Measurements from ENCODE around the gene EDC4. TPM values are rescaled to one million over a fixed set of nuclear protein-coding genes. Genes with fewer than 3 reads are reported as not detected.

Gene EDC4
- total RNA-seq, 1 experiment from 2014 or later: 85.3 TPM

GRCh38 chr16:67883146-67883871, 10.5 kb downstream of the EDC4 start:
- TF ChIP-seq TCF7L2 (IDR thresholded peaks at IDR 0.05; ENCODE audit: low read depth, low read length) (no peak), POLR2AphosphoS5 (IDR thresholded peaks at IDR 0.05; ENCODE audit: low read depth, low read length) (no peak), CTCF (IDR thresholded peaks at IDR 0.05) (no peak)
- TF ChIP-seq, protein P1, sequence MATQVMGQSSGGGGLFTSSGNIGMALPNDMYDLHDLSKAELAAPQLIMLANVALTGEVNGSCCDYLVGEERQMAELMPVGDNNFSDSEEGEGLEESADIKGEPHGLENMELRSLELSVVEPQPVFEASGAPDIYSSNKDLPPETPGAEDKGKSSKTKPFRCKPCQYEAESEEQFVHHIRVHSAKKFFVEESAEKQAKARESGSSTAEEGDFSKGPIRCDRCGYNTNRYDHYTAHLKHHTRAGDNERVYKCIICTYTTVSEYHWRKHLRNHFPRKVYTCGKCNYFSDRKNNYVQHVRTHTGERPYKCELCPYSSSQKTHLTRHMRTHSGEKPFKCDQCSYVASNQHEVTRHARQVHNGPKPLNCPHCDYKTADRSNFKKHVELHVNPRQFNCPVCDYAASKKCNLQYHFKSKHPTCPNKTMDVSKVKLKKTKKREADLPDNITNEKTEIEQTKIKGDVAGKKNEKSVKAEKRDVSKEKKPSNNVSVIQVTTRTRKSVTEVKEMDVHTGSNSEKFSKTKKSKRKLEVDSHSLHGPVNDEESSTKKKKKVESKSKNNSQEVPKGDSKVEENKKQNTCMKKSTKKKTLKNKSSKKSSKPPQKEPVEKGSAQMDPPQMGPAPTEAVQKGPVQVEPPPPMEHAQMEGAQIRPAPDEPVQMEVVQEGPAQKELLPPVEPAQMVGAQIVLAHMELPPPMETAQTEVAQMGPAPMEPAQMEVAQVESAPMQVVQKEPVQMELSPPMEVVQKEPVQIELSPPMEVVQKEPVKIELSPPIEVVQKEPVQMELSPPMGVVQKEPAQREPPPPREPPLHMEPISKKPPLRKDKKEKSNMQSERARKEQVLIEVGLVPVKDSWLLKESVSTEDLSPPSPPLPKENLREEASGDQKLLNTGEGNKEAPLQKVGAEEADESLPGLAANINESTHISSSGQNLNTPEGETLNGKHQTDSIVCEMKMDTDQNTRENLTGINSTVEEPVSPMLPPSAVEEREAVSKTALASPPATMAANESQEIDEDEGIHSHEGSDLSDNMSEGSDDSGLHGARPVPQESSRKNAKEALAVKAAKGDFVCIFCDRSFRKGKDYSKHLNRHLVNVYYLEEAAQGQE (IDR thresholded peaks at IDR 0.05; ENCODE audit: insufficient read depth in 1 of 2, low read depth in 2 of 2, low read length in 1 of 2): no peak
- no peak overlapping the region for H3K27ac ChIP-seq (ENCODE audit: low read length)
- POLR2A ChIA-PET: no interaction called here
- no peaks in the 10 kb centered on the region for H3K27me3 ChIP-seq (ENCODE audit: control insufficient read depth, insufficient read depth, low read length)
- H3K4me3 ChIP-seq (ENCODE audit: low read depth in 2 of 2, low read length in 2 of 2): no peak overlapping the region
- H3K4me1 ChIP-seq (ENCODE audit: control insufficient read depth, insufficient read depth, low read length): no peaks in the 10 kb centered on the region
- ATAC-seq (peak; percentile 31; the same call in 1 of the 2 replicates), DNase-seq (ENCODE audit: low read depth, low spot score) (no peak)
- in situ Hi-C loops (cut with HindIII; ENCODE audit: low pct_unique_long_range_greater_than_20kb, low sequenced_read_pairs): no loop called here
- CTCF ChIA-PET: interaction anchor here (0.5 to 0.9 kb wide), 5 partner anchors 51 to 203 kb away, joined by 3 to 7 read pairs (median 3); no protein-coding TSS in a partner anchor
- no peaks in the 10 kb centered on the region; the same call in 1 of the 2 replicates for H3K36me3 ChIP-seq (ENCODE audit: control insufficient read depth, insufficient read depth, low read length)
- BruUV-seq (replicated peaks): no TSS peak
- intact Hi-C loops (cut with micrococcal nuclease; ENCODE audit: unreplicated experiment): no loop called here
- H3K9me3 ChIP-seq (ENCODE audit: control insufficient read depth, insufficient read depth, low read depth, low read length): no peaks in the 10 kb centered on the region

DNA sequence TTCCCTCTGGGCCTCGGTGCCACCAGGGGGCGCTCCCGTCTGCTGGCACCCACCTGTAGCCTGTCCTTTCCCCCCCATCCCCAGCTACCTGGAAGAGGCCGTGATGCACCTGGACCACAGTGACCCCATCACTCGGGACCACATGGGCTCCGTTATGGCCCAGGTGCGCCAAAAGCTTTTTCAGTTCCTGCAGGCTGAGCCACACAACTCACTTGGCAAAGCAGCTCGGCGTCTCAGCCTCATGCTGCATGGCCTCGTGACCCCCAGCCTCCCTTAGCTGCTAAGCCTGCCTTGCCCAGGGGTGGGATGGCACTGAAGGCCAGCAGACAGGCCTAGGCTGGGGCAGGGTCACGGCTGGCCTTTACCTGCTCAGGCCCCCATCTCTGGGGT, 11.0 kb downstream of the EDC4 start:
- ChIA-PET POLR2A (no interaction called here), CTCF (interaction anchor here (0.6 to 0.9 kb wide), 3 partner anchors 50 to 69 kb away, joined by 3 to 5 read pairs (median 3); no protein-coding TSS in a partner anchor)
- Histone ChIP-seq H3K36me3 (ENCODE audit: control insufficient read depth, insufficient read depth, low read length) (no peaks in the 10 kb centered on the region; the same call in 1 of the 2 replicates), H3K4me1 (ENCODE audit: control insufficient read depth, insufficient read depth, low read length) (no peaks in the 10 kb centered on the region), H3K27ac (ENCODE audit: low read length) (no peak overlapping the region), H3K4me3 (ENCODE audit: low read depth in 2 of 2, low read length in 2 of 2) (no peak overlapping the region), H3K27me3 (ENCODE audit: control insufficient read depth, insufficient read depth, low read length) (no peaks in the 10 kb centered on the region), H3K9me3 (ENCODE audit: control insufficient read depth, insufficient read depth, low read depth, low read length) (no peaks in the 10 kb centered on the region)
- no peak for DNase-seq (ENCODE audit: low read depth, low spot score)
- in situ Hi-C loops (cut with HindIII; ENCODE audit: low pct_unique_long_range_greater_than_20kb, low sequenced_read_pairs): no loop called here
- intact Hi-C loops (cut with micrococcal nuclease; ENCODE audit: unreplicated experiment): no loop called here
- no TSS peak for BruUV-seq (replicated peaks)
- TF ChIP-seq, protein P1 (IDR thresholded peaks at IDR 0.05; ENCODE audit: insufficient read depth in 1 of 2, low read depth in 2 of 2, low read length in 1 of 2): no peak
- TF ChIP-seq SIN3A (IDR thresholded peaks at IDR 0.05; ENCODE audit: borderline replicate concordance, insufficient read depth, low read depth, low read length): no peak
- TF ChIP-seq POLR2AphosphoS5 (IDR thresholded peaks at IDR 0.05; ENCODE audit: low read depth, low read length): no peak
- TF ChIP-seq CTCF (IDR thresholded peaks at IDR 0.05): peak; percentile 91
- TF ChIP-seq TCF7L2 (IDR thresholded peaks at IDR 0.05; ENCODE audit: low read depth, low read length): no peak
- peak; percentile 85 for ATAC-seq

Data from Panc1 (cell line).